DOHH2 (cell line): ENCODE measurements around the gene KIAA1958.

Source experiments
- EZH2phosphoT487 ChIP-seq: fragments of 200-600 bp; sonication (generic); IDR thresholded peaks from 2 replicates; pipeline ENCODE4 v1.6.1; 2017; ENCODE audit warnings: borderline replicate concordance, mild to moderate bottlenecking, antibody characterized with exemption, low read length, moderate library complexity, mixed read lengths
- TF ChIP-seq, protein P1 (sequence below): fragments of 200-600 bp; sonication (generic); IDR thresholded peaks from one replicate; pipeline ENCODE4 v1.5.1; 2014; ENCODE audit warnings: antibody characterized with exemption, mild to moderate bottlenecking, low read depth, low read length; ENCODE audit not compliant: poor library complexity, severe bottlenecking

DNA sequence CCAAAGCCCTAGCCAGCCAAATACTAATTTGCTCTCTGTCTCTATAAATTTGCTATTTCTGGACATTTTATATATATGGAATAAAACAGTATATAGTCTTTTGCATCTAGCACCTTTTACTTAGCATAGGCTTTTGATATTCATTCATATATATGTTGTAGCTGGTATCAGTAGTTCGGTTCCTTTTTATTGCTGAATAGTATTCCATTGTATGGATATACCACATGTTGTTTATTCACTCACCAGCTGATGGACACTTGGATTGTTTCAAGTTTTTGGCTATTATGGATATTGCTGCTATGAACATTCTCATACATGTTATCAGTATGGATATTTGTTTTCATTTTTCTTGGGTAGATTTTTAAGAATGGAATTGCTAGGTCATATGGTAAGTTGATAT lies 23.8 kb upstream of the KIAA1958 start:
- TF ChIP-seq, protein P1, sequence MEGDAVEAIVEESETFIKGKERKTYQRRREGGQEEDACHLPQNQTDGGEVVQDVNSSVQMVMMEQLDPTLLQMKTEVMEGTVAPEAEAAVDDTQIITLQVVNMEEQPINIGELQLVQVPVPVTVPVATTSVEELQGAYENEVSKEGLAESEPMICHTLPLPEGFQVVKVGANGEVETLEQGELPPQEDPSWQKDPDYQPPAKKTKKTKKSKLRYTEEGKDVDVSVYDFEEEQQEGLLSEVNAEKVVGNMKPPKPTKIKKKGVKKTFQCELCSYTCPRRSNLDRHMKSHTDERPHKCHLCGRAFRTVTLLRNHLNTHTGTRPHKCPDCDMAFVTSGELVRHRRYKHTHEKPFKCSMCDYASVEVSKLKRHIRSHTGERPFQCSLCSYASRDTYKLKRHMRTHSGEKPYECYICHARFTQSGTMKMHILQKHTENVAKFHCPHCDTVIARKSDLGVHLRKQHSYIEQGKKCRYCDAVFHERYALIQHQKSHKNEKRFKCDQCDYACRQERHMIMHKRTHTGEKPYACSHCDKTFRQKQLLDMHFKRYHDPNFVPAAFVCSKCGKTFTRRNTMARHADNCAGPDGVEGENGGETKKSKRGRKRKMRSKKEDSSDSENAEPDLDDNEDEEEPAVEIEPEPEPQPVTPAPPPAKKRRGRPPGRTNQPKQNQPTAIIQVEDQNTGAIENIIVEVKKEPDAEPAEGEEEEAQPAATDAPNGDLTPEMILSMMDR: no peak
- TF ChIP-seq EZH2phosphoT487: no peak
